ENCODE results near the gene PAM16.

PAM16 gene

DNA sequence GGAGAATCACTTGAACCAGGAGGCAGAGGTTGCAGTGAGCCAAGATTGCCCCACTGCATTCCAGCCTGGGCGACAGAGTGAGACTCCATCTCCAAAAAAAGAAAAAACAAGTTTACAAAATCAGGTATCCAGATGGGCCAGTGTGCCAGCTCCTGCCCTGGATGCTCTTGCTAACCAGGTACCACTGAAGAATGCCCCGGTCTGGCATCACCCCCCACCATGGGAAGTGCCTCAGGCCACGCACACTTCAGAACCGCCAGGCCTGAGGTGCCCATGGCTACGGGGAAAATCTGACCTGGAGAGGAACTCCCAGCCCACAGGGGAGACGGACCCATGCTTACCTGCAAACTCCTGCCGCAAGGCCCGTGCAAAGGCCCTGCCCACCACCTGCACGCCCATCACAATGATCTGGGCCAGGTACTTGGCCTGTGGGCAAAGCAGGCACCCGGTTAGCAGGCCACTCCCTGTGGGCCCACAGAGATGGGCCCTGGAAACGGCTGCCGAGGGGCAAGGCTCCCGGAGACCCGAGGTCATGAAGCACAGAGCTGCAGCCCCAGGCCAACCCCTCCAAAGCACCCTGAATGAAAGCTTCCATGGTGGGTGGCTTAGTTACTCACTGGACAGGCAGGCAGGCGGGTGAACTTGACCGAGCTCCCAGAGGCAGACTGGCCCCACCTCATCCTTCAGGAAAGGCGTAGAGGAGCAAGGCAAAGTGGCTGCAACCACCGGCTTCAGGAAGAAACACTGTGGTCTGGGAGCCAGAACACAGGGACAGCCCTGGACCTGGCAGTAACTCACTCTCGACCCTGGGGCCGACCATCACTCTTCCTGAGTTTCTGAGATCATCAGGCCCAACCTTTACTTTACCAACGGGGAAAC lies 8.0 kb downstream of the PAM16 start:
- no peak overlapping the region for H3K4me3 ChIP-seq (ENCODE audit: low read length)
- no peak for DNase-seq (ENCODE audit: low read depth)
- TF ChIP-seq, protein P1, sequence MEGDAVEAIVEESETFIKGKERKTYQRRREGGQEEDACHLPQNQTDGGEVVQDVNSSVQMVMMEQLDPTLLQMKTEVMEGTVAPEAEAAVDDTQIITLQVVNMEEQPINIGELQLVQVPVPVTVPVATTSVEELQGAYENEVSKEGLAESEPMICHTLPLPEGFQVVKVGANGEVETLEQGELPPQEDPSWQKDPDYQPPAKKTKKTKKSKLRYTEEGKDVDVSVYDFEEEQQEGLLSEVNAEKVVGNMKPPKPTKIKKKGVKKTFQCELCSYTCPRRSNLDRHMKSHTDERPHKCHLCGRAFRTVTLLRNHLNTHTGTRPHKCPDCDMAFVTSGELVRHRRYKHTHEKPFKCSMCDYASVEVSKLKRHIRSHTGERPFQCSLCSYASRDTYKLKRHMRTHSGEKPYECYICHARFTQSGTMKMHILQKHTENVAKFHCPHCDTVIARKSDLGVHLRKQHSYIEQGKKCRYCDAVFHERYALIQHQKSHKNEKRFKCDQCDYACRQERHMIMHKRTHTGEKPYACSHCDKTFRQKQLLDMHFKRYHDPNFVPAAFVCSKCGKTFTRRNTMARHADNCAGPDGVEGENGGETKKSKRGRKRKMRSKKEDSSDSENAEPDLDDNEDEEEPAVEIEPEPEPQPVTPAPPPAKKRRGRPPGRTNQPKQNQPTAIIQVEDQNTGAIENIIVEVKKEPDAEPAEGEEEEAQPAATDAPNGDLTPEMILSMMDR (IDR thresholded peaks at IDR 0.05; ENCODE audit: insufficient read depth, low read depth, low read length, missing control alignments) = no peak

DNA sequence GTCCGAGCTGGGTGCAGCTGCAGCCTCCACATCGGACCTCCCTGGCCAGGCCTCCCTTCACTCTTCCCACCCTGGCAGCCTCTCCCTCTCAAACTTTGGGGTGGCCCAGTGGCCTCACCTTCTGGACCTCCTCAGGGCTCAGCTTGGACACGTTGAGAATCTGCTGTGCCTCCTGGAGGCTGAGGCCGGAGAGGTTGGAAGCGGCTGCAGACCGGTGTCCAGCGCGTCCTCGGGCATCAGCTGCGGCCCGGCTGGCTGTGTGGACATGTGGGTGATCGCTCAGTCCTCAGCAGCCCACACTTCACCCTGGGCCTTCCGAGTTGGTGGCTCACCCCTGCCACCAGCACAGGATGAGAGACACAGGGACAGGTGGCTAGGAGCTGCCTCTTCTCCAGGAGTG lies 9.9 kb downstream of the PAM16 start:
- DNase-seq (ENCODE audit: low read depth) = no peak
- TF ChIP-seq, protein P1 (IDR thresholded peaks at IDR 0.05; ENCODE audit: insufficient read depth, low read depth, low read length, missing control alignments) = no peak
- H3K4me3 ChIP-seq (ENCODE audit: low read length) = no peak overlapping the region

DNA sequence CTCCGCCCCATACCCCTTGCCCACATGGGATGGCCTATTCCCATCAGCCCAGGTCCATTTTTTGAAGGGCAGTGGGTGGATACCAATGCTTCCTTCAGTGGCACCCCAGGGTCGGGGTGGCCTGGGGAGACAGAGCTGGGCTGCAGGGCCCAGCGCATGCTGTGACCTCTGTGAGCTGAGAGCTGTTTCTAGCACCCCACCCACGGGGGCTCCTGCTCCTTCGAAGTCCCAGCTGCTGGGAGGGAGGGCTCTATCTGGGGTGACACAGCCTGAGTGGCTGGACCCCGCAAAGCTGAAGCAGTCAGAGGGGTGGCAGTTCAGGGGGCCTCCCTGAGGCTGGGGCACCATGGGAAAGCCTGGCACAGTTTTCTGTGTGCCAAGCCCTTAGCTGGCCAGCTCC lies 10.7 kb downstream of the PAM16 start:
- TF ChIP-seq, protein P1 (IDR thresholded peaks at IDR 0.05; ENCODE audit: insufficient read depth, low read depth, low read length, missing control alignments) = no peak
- no peak overlapping the region for H3K4me3 ChIP-seq (ENCODE audit: low read length)
- DNase-seq (ENCODE audit: low read depth) = no peak

DNA sequence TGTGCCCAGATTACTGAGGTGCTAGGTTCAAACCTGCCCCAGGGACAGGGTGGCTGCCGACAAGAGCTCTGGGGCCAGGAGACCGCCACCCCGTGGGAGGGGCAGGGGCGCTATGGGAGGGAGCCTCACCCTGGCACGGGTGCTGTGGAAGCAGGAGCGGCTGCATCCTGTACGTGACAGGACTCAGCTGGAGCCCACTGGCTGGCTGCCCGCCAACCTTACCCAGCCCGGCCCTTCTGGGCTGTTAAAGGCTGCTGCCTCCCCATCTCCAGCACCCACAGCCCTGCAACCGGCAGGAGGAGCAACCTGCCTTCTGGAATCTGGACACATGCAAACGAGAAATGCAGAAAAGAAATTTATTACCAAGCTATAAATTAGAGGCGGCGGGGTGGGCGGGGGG lies 11.2 kb downstream of the PAM16 start:
- TF ChIP-seq, protein P1 (IDR thresholded peaks at IDR 0.05; ENCODE audit: insufficient read depth, low read depth, low read length, missing control alignments) = peak; percentile 10
- DNase-seq (ENCODE audit: low read depth) = no peak
- no peak overlapping the region for H3K4me3 ChIP-seq (ENCODE audit: low read length)

DNA sequence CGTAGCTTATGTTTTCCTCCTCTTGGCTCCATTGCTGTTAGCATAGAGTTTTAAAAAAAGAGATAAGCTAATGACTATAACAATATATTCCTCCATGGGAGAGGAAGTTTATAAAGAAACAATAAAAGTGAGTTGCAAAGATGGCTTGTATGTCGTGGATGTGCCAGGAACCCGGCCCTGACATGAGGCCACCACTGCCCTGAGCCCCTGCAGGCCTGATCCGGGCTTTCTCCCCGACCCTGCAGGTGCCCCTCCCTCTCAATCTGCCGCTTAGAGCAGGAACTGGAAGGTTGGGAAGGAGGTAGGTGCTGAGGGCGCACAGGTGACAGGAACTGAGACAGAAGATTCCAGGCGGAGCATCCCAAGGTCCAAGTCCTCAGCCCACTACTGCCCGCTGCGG lies 11.7 kb downstream of the PAM16 start:
- TF ChIP-seq, protein P1 (IDR thresholded peaks at IDR 0.05; ENCODE audit: insufficient read depth, low read depth, low read length, missing control alignments) = no peak
- no peak for DNase-seq (ENCODE audit: low read depth)
- no peak overlapping the region for H3K4me3 ChIP-seq (ENCODE audit: low read length)

DNA sequence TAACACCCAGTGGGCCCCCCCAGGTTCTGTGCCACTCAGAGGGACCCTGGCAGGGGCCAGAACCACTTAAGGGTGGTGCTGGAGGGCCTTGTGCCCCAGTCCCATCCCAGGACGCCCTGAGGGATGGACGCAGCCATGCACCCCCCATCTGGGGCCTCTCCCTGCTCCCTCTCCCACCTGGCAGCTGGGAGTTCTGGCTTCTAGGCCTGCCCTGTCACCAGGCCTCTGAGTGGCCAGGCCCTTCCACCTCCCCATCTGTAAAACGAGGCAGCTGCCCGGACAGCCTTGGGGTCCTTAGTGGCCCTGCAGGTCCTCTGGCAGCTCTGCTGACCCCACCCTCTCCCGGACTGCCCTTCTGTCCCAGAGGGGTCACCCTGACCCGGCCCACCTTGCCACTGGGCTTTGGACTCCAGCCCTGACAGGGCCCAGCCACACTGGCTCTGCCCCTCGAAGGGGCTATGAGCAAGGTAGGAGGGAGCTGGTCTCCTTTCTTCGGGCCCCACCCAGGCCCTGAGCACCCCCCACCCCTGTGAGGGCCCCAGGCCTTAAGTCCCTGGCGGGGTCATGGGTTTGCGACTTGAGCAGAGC lies 12.3 kb downstream of the PAM16 start:
- TF ChIP-seq, protein P1 (IDR thresholded peaks at IDR 0.05; ENCODE audit: insufficient read depth, low read depth, low read length, missing control alignments) = no peak
- no peak for DNase-seq (ENCODE audit: low read depth)
- no peak overlapping the region for H3K4me3 ChIP-seq (ENCODE audit: low read length)

All from epithelial cell of esophagus (primary cell).